ACC112 (cell line): ENCODE measurements around the gene COQ8B.

Experiments used
- H2AFZ ChIP-seq: fragments of 200-600 bp; sonication (generic); one replicate; pipeline ENCODE4 v1.6.0; 2017; ENCODE audit warnings: antibody characterized with exemption, low read length; ENCODE audit not compliant: unreplicated experiment
- H3K27ac ChIP-seq: fragments of 200-600 bp; sonication (generic); 2 replicates; pipeline ENCODE4 v1.5.1; 2014; ENCODE audit warnings: low read depth, mild to moderate bottlenecking, antibody characterized with exemption, low read length, moderate library complexity
- H3K27me3 ChIP-seq: fragments of 200-600 bp; sonication (generic); 2 replicates; pipeline ENCODE4 v1.6.1; 2014; ENCODE audit warnings: mild to moderate bottlenecking, antibody characterized with exemption, low read length, moderate library complexity, mixed read lengths; ENCODE audit not compliant: insufficient read depth
- H3K36me3 ChIP-seq: fragments of 200-600 bp; sonication (generic); 2 replicates; pipeline ENCODE4 v1.6.1; 2016; ENCODE audit warnings: mild to moderate bottlenecking, antibody characterized with exemption, low read length, moderate library complexity, mixed read lengths; ENCODE audit not compliant: insufficient read depth
- H3K4me1 ChIP-seq: fragments of 200-600 bp; sonication (generic); one replicate; pipeline ENCODE4 v1.6.1; 2016; ENCODE audit warnings: low read length, mixed read lengths; ENCODE audit not compliant: insufficient read depth, unreplicated experiment, control insufficient read depth
- H3K4me3 ChIP-seq: fragments of 200-600 bp; sonication (generic); 2 replicates; pipeline ENCODE4 v1.5.1; 2014; ENCODE audit warnings: mild to moderate bottlenecking, low read depth, low read length
- H3K79me2 ChIP-seq: fragments of 200-600 bp; sonication (generic); one replicate; pipeline ENCODE4 v1.6.0; 2016; ENCODE audit warnings: low read length; ENCODE audit not compliant: control insufficient read depth, unreplicated experiment, insufficient read depth

The COQ8B gene

GRCh38 chr19:40691421-40692211 lies 25.1 kb downstream of the COQ8B start:
- H3K27ac ChIP-seq = 0 out of 2 replicates have a peak overlapping the region, but pooled peaks have one; percentile 86
- peaks cover 28% of the 10 kb centered on the region for H3K79me2 ChIP-seq
- H3K4me1 ChIP-seq = peaks cover 24% of the 10 kb centered on the region
- no peaks in the 10 kb centered on the region for H3K27me3 ChIP-seq
- no peak overlapping the region for H2AFZ ChIP-seq
- H3K36me3 ChIP-seq = peaks cover 5% of the 10 kb centered on the region; the same call in 1 of the 2 replicates
- no peak overlapping the region for H3K4me3 ChIP-seq

- H3K36me3 ChIP-seq = peaks cover 9% of the 10 kb centered on the region; the same call in 1 of the 2 replicates
- H3K4me3 ChIP-seq = peak overlapping the region; percentile 92
- H2AFZ ChIP-seq = peak overlapping the region; percentile 78
- H3K27ac ChIP-seq = peak overlapping the region; percentile 86
- H3K27me3 ChIP-seq = no peaks in the 10 kb centered on the region
- H3K4me1 ChIP-seq = peaks cover 24% of the 10 kb centered on the region
- peaks cover 28% of the 10 kb centered on the region for H3K79me2 ChIP-seq
Observed at GRCh38 chr19:40690693-40691420, 25.8 kb downstream of the COQ8B start.

GRCh38 chr19:40690050-40690692 lies 26.5 kb downstream of the COQ8B start, which contains the start of gene NUMBL:
Gene NUMBL (minus strand): TSS chr19:40690651. CDS start chr19:40690483, 168 bp downstream.
- H3K79me2 ChIP-seq = peaks cover 28% of the 10 kb centered on the region
- peak within 1 kb of the TSS; percentile 92 for H3K4me3 ChIP-seq
- H3K27me3 ChIP-seq = no peaks in the 10 kb centered on the region
- peaks cover 24% of the 10 kb centered on the region for H3K4me1 ChIP-seq
- H3K36me3 ChIP-seq = peaks cover 11% of the 10 kb centered on the region; the same call in 1 of the 2 replicates
- H2AFZ ChIP-seq = peak within 1 kb of the TSS; percentile 78
- H3K27ac ChIP-seq = peak within 1 kb of the TSS; percentile 86

- Histone ChIP-seq H3K4me1 (peaks cover 24% of the 10 kb centered on the region), H3K4me3 (peak overlapping the region; percentile 92), H3K79me2 (peaks cover 28% of the 10 kb centered on the region), H3K27me3 (no peaks in the 10 kb centered on the region), H2AFZ (no peak overlapping the region), H3K27ac (peak overlapping the region; percentile 58; the same call in 1 of the 2 replicates), H3K36me3 (peaks cover 11% of the 10 kb centered on the region; the same call in 1 of the 2 replicates)
Observed at GRCh38 chr19:40689339-40690049, 27.2 kb downstream of the COQ8B start.

GRCh38 chr19:40688987-40689338 lies 27.7 kb downstream of the COQ8B start:
- Histone ChIP-seq H3K4me1 (peaks cover 24% of the 10 kb centered on the region), H3K4me3 (peak overlapping the region; percentile 92), H2AFZ (no peak overlapping the region), H3K36me3 (peaks cover 11% of the 10 kb centered on the region; the same call in 1 of the 2 replicates), H3K79me2 (peaks cover 28% of the 10 kb centered on the region), H3K27ac (no peak overlapping the region), H3K27me3 (no peaks in the 10 kb centered on the region)

GRCh38 chr19:40688309-40688708 lies 28.4 kb downstream of the COQ8B start:
- H3K4me3 ChIP-seq = peak overlapping the region; percentile 92
- H3K27ac ChIP-seq = no peak overlapping the region
- peaks cover 24% of the 10 kb centered on the region for H3K4me1 ChIP-seq
- H3K36me3 ChIP-seq = peaks cover 11% of the 10 kb centered on the region; the same call in 1 of the 2 replicates
- H2AFZ ChIP-seq = no peak overlapping the region
- peaks cover 28% of the 10 kb centered on the region for H3K79me2 ChIP-seq
- no peaks in the 10 kb centered on the region for H3K27me3 ChIP-seq

GRCh38 chr19:40687525-40688016 lies 29.1 kb downstream of the COQ8B start:
- peak overlapping the region; percentile 37; the same call in 1 of the 2 replicates for H3K27ac ChIP-seq

GRCh38 chr19:40686882-40687524 lies 29.7 kb downstream of the COQ8B start:
- Histone ChIP-seq H3K4me3 (no peak overlapping the region), H3K27ac (peak overlapping the region; percentile 37; the same call in 1 of the 2 replicates), H2AFZ (no peak overlapping the region)

More at GRCh38 chr19:40687525-40688016, 29.1 kb downstream of the COQ8B start:
- peaks cover 24% of the 10 kb centered on the region for H3K4me1 ChIP-seq
- no peaks in the 10 kb centered on the region for H3K27me3 ChIP-seq
- H3K36me3 ChIP-seq = peaks cover 13% of the 10 kb centered on the region; the same call in 1 of the 2 replicates
- H3K4me3 ChIP-seq = peak overlapping the region; percentile 92
- H3K79me2 ChIP-seq = peaks cover 28% of the 10 kb centered on the region
- no peak overlapping the region for H2AFZ ChIP-seq

GRCh38 chr19:40685563-40685962 lies 31.1 kb downstream of the COQ8B start:
- H3K27me3 ChIP-seq = no peaks in the 10 kb centered on the region
- H3K27ac ChIP-seq = no peak overlapping the region
- H3K4me1 ChIP-seq = peaks cover 19% of the 10 kb centered on the region
- peaks cover 28% of the 10 kb centered on the region for H3K79me2 ChIP-seq
- H3K36me3 ChIP-seq = peaks cover 13% of the 10 kb centered on the region; the same call in 1 of the 2 replicates
- no peak overlapping the region for H2AFZ ChIP-seq
- H3K4me3 ChIP-seq = no peak overlapping the region

More at GRCh38 chr19:40686882-40687524, 29.7 kb downstream of the COQ8B start:
- Histone ChIP-seq H3K79me2 (peaks cover 28% of the 10 kb centered on the region), H3K27me3 (no peaks in the 10 kb centered on the region), H3K36me3 (peaks cover 13% of the 10 kb centered on the region; the same call in 1 of the 2 replicates), H3K4me1 (peaks cover 24% of the 10 kb centered on the region)
